NCI-H226 (cell line): ENCODE measurements around the gene SWAP70.

ENCODE experiments used
- DNase-seq: peaks from one replicate; pipeline ENCODE4 v3.0.0-alpha.2; 2015

Gene SWAP70

DNA sequence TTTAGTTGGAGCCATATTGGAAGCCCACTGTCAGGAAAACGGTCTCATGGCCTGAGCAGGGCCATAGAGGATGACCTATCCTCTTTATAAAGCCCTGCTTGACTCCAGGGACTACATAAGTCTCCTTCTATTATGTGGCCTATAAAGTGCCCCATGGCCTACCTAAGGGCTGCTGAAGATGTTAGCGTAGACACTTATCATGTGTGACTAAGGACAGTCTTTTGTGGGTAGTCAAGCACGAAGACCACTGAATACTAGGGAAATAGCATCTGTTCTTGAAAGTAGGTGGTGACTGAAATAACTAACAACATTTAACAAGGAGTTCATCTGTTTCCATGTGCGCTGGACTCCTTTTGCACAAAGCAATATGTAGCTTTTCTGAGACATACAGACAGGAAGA lies 117.1 kb downstream of the SWAP70 start:
- no peak for DNase-seq

DNA sequence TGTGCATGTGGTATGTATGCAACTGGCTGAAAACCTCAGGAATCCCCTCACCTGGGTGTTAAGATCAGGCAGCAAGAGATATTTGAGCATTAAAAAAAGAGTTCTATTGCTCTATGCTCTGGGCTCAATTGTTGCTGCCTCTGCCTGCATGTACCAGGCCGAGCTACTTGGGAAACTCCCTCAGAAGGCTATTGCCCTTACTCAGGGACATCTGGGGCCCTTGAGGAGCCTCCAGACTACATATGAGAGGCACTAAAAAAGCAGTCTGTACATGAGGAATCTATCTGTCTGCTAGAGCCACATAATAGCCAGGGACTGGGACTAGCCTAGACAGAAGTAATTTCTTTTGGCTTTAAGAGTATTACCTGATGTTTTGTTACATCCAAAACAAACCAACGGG lies 120.1 kb downstream of the SWAP70 start:
- no peak for DNase-seq

DNA sequence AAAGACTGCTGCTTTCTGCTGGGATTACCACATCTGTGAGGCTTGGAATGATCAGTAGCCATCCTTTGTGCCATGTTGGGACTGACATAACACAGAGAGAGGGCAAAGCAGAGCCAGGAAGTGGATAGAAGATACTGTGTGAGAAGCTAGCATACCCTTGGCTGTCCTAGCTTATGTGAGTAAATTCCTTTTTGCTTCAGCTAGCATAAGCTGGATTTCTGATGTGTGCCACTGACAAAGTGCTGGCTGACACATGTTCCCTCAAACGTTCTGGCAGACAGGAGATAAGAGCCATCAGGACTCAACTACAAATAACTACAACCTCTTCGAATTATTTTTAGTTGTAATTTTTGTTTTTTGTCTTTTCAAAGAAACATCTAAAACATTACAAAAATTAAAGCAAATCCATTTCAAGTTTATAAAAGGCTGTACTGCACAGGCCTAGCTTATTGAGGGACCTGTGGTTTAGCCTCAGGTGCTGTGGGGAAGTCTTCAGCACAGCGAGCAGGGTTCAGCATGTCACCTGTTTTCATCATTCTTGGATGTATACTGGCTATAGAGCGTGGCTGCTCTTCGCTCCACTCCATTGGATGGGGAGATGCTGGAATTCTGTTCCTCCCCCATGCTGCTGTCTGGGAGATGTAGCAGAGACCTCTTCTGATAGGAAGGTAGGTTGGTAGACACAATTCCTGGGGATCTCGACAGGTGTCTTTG lies 120.9 kb downstream of the SWAP70 start:
- no peak for DNase-seq

DNA sequence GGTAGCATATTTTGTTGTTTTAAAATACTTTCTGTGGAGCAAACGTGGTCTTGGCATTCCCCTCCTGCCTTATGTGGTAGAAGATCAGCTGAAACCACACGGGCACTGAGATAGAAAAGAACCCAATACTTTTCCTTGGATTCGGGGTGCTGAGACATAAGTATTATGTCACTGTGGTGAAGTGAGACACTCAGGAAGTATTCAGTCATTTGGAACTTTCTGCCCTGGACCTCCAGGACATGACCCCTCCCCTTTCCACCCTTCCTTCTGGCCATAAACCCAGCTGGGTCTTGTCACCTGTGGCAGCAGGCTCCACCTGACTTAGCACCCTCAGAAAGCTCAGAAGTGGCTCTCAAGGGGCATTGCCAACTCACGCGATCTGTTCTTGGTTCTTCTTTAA lies 123.4 kb downstream of the SWAP70 start:
- no peak for DNase-seq

DNA sequence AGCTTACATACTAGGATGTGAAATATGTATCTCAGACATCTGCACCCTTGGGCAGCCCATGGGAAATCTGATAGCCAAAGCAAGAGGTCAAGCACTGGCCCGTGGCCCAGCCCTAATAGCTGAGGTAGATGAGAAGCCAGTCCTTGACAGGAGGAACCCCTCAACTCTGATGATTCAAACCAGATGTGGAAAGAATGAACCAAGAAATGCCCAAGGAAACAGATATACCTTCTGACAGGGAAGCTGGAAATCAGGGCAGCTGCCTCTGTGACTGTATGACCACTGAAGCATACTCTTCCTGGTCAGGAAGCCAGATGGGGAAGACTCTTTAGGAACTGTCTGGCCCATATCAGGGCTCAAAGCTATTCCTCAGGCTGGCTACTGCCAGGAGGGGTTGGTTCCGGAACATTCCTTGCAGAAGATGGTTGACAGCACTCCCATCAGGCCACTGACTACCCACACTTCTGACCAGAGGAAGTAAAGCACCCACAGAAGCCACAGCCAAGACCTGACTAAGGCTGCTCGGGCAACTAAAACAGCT lies 124.2 kb downstream of the SWAP70 start:
- DNase-seq: no peak

DNA sequence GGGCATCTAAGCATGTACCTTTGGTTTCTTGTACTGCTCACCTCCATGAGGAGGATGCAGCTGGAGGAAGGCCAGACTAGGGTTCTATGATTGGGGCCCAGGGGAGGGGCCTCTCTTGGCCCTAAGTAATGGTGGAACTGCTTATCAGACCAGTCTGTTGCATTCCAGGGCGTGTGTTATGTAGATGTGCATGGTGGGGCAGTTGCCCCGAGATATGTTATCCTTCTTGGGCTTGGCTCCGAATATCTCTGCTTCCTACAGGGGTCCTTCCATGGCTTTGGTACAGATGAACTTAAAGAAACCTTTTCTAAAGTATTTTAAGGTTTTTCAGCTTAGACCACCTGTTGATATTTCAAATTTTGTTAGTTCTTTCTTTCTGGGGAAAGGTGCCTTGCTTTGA lies 126.0 kb downstream of the SWAP70 start:
- no peak for DNase-seq

DNA sequence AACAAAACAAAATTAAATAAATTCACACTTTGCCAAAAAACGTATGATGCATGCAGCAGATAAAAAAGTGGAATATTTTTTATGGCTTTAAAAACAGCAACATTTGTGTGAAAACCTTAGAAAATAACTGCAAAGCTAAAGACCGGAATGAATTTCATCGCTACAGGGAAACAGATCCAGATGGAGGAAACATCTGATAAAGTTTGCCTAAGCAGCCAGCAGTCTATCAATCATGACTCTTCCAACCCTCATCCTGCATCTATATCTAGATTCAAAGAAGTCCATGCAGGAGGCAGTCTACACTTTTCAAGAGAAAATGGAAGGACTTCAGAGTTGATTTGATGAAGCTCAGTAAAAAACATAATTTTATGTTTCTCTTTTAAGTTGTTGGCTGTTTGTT lies 126.8 kb downstream of the SWAP70 start:
- no peak for DNase-seq

DNA sequence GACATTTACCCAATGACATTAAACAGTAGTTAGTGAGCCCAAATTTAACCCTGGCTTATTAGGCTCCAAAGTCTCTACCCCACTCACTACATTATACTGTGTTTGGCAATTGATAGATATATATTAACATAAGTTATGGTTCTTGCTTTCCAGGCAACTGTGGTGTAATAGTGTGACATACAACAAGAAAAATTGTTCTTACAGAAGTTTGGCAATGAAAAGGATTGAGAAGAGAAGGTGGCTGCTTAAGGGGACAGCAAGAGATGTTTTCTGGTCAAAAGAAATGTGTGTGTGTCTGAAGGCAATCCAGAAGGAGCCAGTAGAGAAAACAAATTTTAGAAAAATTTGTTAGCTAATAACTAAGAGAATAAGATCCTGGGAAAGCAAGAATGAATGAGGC lies 132.4 kb downstream of the SWAP70 start:
- DNase-seq: no peak

DNA sequence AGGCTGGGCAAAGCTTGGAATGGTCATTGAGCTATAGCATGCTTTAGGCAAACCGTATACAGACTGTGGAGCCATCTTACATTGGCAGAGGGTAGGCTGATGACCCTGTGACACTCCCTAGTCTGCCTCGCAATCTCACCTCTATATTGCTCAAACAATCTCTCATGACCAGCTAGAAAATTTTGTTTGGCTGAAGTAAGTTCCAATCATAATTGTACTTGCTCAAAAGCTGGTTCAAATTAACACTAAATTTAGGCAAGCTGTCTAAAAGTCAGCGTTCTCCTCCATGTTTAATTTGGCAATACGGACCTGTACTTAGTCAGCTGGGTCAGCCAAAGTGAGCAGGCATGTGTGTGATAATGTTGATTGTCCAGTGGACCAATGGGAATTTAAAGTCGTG lies 133.0 kb downstream of the SWAP70 start:
- DNase-seq: no peak

DNA sequence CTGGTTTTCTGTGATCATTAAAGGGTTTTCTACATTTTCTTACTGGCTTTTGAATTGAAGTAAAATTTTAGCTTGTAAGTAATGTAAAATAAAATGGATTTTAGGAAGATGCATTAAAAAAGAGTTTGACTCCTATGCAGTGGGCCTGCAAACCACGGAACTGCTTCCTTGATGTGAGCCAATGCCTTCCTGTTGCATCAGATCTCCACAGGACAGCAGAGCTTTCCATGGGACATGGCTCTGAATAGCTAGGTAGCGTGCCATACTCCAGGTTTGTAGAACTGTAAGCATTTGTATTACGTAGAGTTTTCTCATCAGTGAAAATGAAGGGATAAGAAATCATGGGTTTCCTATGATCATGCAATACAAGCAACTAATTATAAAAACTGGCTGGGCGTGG lies 133.4 kb downstream of the SWAP70 start:
- DNase-seq: no peak

DNA sequence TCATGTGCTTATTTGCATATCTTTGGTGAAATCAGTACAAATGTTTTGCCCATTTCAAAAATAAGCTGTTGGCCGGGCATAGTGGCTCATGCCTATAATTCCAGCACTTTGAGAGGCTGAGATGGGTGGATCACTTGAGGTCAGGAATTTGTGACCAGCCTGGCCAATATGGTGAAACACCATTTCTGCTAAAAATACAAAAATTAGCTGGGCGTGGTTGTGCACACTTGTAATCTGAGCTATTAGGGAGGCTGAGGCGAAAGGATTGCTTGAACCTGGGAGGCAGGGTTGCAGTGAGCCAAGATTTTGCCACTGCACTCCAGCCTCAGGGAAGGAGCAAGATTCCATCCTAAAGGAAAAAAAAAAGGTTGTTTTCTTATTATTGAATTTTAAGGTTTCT lies 136.0 kb downstream of the SWAP70 start:
- no peak for DNase-seq

DNA sequence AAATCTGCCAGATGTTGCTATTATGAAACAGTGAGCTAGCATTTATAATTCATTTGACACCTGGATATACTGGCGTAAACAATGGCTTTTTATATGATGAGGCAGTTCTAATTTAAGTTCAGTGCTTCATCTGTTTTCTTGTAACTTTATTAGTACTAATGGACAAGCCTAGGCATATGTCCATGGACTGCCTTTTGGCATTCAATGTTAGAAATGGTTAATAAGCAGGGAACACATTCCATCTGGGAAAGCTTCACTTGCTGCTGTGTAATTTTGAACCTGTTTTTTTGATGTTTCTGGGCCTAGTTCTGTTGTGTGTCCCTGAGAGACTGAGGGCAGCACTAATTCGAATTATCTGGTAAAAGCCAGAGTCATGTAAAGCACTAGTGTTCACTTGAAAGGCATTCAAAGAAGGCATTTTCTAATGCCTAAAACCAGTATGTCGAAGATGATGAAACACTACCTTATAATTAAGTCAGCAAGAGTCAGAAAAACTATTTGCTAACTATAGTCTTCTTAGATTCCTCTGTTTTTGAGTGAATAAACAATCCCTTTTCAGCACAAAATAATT lies 138.5 kb downstream of the SWAP70 start:
- DNase-seq: peak; percentile 53
